Fibroblast of lung (primary cell): ENCODE measurements around the gene KDM2B. TPM values are rescaled to one million over a fixed set of nuclear protein-coding genes. Genes with fewer than 3 reads are reported as not detected.

ENCODE experiments used
- DNase-seq, 2 donors: peaks; one replicate each; pipeline versions ENCODE4 v3.0.0 to v3.0.0-alpha.2; 2010; ENCODE audit warnings: low read depth in 2 of 2
- H2AFZ ChIP-seq: 2 replicates; pipeline ENCODE4 v1.5.1; 2012; ENCODE audit warnings: low read length, control low read depth, inconsistent platforms
- H3K27ac ChIP-seq: 2 replicates; pipeline ENCODE4 v1.5.1; 2011; ENCODE audit warnings: low read length, control low read depth; ENCODE audit not compliant: insufficient read depth
- H3K27me3 ChIP-seq: 2 replicates; pipeline ENCODE4 v1.5.1; 2011; ENCODE audit warnings: mild to moderate bottlenecking, low read length; ENCODE audit not compliant: control insufficient read depth, insufficient read depth
- H3K36me3 ChIP-seq: 2 replicates; pipeline ENCODE4 v1.5.1; 2011; ENCODE audit warnings: low read length; ENCODE audit not compliant: control insufficient read depth, insufficient read depth
- H3K4me1 ChIP-seq: 2 replicates; pipeline ENCODE4 v1.5.1; 2011; ENCODE audit warnings: low read length; ENCODE audit not compliant: control insufficient read depth, insufficient read depth; ENCODE audit errors: extremely low read depth
- H3K4me2 ChIP-seq: 2 replicates; pipeline ENCODE4 v1.5.1; 2011; ENCODE audit warnings: low read length, control low read depth; ENCODE audit not compliant: insufficient read depth; ENCODE audit errors: extremely low read depth
- H3K4me3 ChIP-seq, 4 experiments: fragments of 200-600 bp in 1 of 4; sonication (generic) in 1 of 4; replicated peaks in 1 of 4; 2 replicates each; pipeline ENCODE4 v1.5.1; 2011 to 2016; ENCODE audit warnings: low read length in 4 of 4, low read depth in 3 of 4, mild to moderate bottlenecking in 3 of 4, control low read depth in 2 of 4, inconsistent platforms in 1 of 4, mixed read lengths in 1 of 4; ENCODE audit not compliant: insufficient read depth in 1 of 4; ENCODE audit errors: control extremely low read depth in 1 of 4
- H3K79me2 ChIP-seq: 2 replicates; pipeline ENCODE4 v1.5.1; 2012; ENCODE audit warnings: mild to moderate bottlenecking, low read length, inconsistent platforms; ENCODE audit not compliant: control insufficient read depth, insufficient read depth
- H3K9ac ChIP-seq: 2 replicates; pipeline ENCODE4 v1.5.1; 2011; ENCODE audit warnings: mild to moderate bottlenecking, low read length, control low read depth; ENCODE audit not compliant: insufficient read depth
- H3K9me3 ChIP-seq: 2 replicates; pipeline ENCODE4 v1.5.1; 2012; ENCODE audit warnings: low read depth, low read length; ENCODE audit not compliant: control insufficient read depth, insufficient read depth
- H4K20me1 ChIP-seq: 2 replicates; pipeline ENCODE4 v1.5.1; 2011; ENCODE audit warnings: low read length; ENCODE audit not compliant: control insufficient read depth, insufficient read depth; ENCODE audit errors: extremely low read depth
- EZH2 ChIP-seq: IDR thresholded peaks from 2 replicates; pipeline ENCODE4 v1.5.1; 2012; ENCODE audit warnings: low read length, control low read depth, mild to moderate bottlenecking; ENCODE audit errors: missing control alignments
- polyA plus RNA-seq, 2 donors: library from polyadenylated mRNA; depleted of rRNA in 1 of 2; stranded (reverse) in 1 of 2; unstranded in 1 of 2; fragments of >200 nt; gene quantifications; 2 replicates each; pipeline ENCODE4 v1.2.1, GENCODE V29; 2011 to 2012; ENCODE audit warnings: missing spikeins in 1 of 2
- total RNA-seq: library from RNA; depleted of rRNA; stranded (reverse); fragments of >200 nt; gene quantifications from 2 replicates; pipeline ENCODE4 v1.2.1, GENCODE V29; 2014
- TF ChIP-seq, protein P1 (sequence below), 2 donors: IDR thresholded peaks in 1 of 2; conservative IDR thresholded peaks in 1 of 2; 1 replicate in 1 of 2; 2 replicates in 1 of 2; pipeline ENCODE4 v1.5.1; 2011 to 2012; ENCODE audit warnings: low read length in 2 of 2, control low read depth in 1 of 2, inconsistent platforms in 1 of 2, low read depth in 1 of 2, mild to moderate bottlenecking in 1 of 2

KDM2B gene
- total and polyA plus RNA-seq, 2 donors (not counting 1 experiment from before 2014, with no cell fraction given), result 9.8 to 21.6 TPM

DNA sequence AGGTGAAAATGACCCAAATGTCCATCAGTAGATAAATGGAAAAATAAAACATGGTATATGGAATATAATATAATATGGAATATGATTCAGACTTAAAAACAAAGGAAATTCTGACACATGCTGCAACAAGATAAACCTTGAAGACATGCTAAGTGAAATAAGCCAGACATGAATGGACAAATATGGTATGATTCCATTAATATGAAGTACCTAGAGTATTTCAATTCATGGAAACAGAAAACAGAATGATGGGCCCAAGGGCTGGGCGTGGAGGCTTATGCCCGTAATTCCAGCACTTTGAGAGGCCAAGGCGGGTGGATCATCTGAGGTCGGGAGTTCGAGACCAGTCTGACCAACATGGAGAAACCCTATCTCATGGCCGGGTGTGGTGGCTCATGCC is 22.8 kb upstream of the KDM2B start:
- Histone ChIP-seq H4K20me1 (no peaks in the 10 kb centered on the region), H3K27ac (no peak overlapping the region), H3K4me3 (no peak overlapping the region), H3K9me3 (no peaks in the 10 kb centered on the region), H3K9ac (no peak overlapping the region), H3K27me3 (no peaks in the 10 kb centered on the region), H3K4me2 (no peak overlapping the region), H3K36me3 (no peaks in the 10 kb centered on the region), H3K79me2 (no peaks in the 10 kb centered on the region), H3K4me1 (no peaks in the 10 kb centered on the region), H2AFZ (no peak overlapping the region)
- DNase-seq, result no peak
- TF ChIP-seq EZH2, result no peak
- TF ChIP-seq, protein P1, sequence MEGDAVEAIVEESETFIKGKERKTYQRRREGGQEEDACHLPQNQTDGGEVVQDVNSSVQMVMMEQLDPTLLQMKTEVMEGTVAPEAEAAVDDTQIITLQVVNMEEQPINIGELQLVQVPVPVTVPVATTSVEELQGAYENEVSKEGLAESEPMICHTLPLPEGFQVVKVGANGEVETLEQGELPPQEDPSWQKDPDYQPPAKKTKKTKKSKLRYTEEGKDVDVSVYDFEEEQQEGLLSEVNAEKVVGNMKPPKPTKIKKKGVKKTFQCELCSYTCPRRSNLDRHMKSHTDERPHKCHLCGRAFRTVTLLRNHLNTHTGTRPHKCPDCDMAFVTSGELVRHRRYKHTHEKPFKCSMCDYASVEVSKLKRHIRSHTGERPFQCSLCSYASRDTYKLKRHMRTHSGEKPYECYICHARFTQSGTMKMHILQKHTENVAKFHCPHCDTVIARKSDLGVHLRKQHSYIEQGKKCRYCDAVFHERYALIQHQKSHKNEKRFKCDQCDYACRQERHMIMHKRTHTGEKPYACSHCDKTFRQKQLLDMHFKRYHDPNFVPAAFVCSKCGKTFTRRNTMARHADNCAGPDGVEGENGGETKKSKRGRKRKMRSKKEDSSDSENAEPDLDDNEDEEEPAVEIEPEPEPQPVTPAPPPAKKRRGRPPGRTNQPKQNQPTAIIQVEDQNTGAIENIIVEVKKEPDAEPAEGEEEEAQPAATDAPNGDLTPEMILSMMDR (conservative IDR thresholded peaks at IDR 0.05 in 1 of 2, IDR thresholded peaks at IDR 0.05 in 1 of 2; ENCODE audit: low read depth in 1 of 2, low read length in 2 of 2), result no peak

- Histone ChIP-seq H3K36me3 (no peaks in the 10 kb centered on the region), H2AFZ (no peak overlapping the region), H3K27ac (no peak overlapping the region), H3K9me3 (no peaks in the 10 kb centered on the region), H3K4me3 (no peak overlapping the region), H3K4me2 (no peak overlapping the region), H3K9ac (no peak overlapping the region), H3K4me1 (no peaks in the 10 kb centered on the region), H3K79me2 (no peaks in the 10 kb centered on the region), H3K27me3 (no peaks in the 10 kb centered on the region), H4K20me1 (no peaks in the 10 kb centered on the region)
- TF ChIP-seq, protein P1 (conservative IDR thresholded peaks at IDR 0.05 in 1 of 2, IDR thresholded peaks at IDR 0.05 in 1 of 2; ENCODE audit: low read depth in 1 of 2, low read length in 2 of 2), result no peak
- no peak for TF ChIP-seq EZH2
- DNase-seq, result no peak
Measured at GRCh38 chr12:121602766-121603165, 21.9 kb upstream of the KDM2B start.

GRCh38 chr12:121600702-121601336 is 20.0 kb upstream of the KDM2B start:
- Histone ChIP-seq H3K27me3 (no peaks in the 10 kb centered on the region), H3K27ac (no peak overlapping the region), H3K79me2 (no peaks in the 10 kb centered on the region), H3K9me3 (no peaks in the 10 kb centered on the region), H3K36me3 (no peaks in the 10 kb centered on the region), H3K4me1 (no peaks in the 10 kb centered on the region), H4K20me1 (no peaks in the 10 kb centered on the region), H3K9ac (no peak overlapping the region), H2AFZ (no peak overlapping the region), H3K4me3 (no peak overlapping the region), H3K4me2 (no peak overlapping the region)
- no peak for TF ChIP-seq EZH2
- TF ChIP-seq, protein P1 (conservative IDR thresholded peaks at IDR 0.05 in 1 of 2, IDR thresholded peaks at IDR 0.05 in 1 of 2; ENCODE audit: low read depth in 1 of 2, low read length in 2 of 2), result no peak
- no peak for DNase-seq
